HG03565 (cell line): ENCODE measurements around the gene CRYBA2.

Source experiments
- ATAC-seq: cut with Tn5 transposase; IDR thresholded peaks from one replicate; pipeline ENCODE4 v1.9.1; 2021; ENCODE audit warnings: mild to moderate bottlenecking, moderate library complexity; ENCODE audit not compliant: unreplicated experiment

The CRYBA2 gene

GRCh38 chr2:218958276-218958675, 34.9 kb downstream of the CRYBA2 start:
- no peak for ATAC-seq

GRCh38 chr2:218957671-218958070, 35.6 kb downstream of the CRYBA2 start:
- no peak for ATAC-seq

DNA sequence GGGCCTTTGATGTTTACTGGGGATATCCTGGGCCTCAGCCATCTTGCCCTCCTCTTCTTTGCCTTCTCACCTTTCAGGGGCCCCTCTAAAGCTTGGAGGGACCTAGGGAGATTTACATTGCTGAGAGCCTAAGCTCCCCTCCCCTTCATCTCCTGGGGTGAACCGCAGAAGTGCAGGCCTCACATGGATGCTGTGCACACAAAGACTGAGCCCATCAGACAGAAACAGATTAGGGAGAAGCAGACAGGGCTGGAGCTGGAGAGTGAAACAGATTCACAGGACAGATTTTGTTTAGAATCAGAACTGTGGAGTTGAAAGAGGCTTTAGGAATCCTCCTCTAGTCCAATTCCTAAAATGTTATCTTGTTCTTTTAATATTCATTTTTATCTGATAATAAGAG, 37.2 kb downstream of the CRYBA2 start:
- ATAC-seq = no peak

DNA sequence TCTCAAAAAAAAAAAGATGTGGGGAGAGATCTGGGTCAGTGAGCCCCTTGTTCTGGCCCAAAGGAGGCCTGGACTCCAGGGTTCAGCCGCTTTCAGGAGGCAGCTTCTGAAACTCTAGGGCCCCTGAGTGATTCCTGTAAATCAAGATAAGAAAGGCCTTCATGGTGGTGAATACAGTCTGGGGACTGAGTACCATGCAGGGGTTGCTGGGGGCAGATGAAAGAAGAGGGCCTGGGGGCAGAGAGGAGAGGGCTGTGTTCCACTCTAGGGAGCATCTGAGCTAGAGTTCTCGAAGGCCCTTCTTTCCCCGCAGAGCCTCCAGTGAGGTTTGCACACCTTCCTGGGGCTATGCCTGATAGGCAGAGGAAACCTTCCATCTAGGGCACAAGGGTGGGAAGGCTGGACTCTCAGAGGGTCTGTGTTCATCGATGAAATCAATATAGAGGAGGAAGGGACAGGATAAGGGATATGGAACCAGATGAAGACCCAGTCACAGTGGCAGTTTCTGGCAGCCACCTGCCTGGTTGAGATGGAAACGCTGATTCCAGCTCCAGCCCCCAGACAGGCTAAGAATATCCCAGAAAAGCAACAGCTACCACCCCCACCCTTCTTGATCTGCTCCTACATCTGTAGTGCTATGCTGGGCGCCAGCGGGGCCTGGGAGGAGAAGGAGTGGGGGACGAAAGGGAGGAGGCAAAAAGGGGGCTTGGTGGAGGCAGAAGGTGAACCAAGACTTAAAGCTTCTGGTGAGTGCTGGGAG, 38.5 kb downstream of the CRYBA2 start:
- ATAC-seq = no peak

DNA sequence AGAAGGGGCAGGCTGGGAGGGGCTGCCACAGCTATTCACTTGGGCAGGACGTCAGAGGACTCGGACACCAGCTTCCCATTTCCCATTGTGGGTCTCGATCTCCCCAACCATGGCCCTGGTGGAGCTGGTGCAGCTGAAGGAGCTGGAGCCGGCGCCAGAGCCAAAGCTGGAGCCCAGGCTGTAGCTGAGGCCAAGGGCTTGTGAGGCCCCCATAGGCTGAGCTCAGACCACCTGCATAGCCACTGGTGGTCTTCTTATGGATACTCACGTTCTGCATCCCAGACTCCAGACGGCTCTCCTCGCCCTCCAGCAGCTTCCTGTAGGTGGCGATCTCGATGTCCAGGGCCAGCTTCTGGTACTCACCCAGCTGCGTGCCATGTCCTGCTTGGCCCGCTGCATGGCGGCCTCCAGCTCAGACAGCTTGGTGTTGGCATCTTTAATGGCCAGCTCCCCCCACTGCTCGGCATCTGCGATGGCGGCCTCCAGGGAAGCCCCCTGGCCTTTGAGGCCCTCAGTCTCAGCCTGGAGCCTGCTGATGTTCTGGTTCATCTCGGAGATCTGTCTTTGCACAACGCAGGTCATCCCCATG, 39.8 kb downstream of the CRYBA2 start:
- ATAC-seq = no peak

- ATAC-seq = no peak
Observed at GRCh38 chr2:218952160-218952559, 41.1 kb downstream of the CRYBA2 start.

DNA sequence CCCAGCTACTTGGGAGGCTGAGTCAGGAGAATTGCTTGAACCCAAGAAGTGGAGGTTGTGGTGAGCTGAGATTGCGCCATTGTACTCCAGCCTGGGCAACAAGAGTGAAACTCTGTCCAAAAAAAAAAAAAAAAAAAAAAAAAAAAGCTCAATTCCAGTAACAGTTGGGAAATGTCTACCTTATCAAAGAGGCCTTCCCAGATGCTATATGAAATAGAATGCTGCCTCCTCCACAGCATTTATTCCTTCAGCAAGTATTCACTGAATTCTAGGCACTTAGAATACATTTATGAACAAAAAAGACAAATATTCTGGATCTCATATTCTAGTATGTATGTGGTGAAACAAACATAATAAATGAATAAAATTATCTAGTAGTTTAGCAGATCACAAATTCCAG, 46.6 kb downstream of the CRYBA2 start:
- ATAC-seq = no peak

DNA sequence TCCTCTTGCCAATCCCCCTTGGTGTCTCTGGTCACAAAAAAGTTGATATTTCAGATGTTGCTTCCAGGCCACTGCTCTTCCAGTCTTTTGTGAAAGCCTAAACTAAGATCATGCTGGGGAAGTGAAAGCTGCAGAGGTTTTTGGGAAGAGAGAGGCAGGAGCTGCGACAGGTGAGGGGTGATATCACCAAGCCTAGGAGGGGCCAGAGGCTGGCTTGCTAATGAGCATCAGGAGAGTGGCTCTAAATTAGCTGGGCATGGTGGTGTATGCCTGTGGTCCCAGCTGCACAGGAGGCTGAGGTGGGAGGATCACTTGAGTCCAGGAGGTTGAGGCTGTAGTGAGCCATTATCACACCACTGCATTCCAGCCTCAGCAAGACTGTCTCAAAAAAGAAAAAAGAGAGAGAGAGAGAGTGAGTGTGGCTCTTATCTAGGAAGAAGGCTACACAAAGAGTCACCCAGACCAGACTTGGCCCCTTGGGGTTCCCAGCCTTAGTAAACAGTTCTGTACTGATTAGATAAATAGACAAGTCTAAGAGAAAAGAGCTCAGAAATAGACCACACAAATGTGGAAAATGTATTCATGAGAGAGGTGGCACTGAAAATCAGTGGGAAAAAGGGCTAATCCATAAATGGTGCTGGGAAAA, 48.3 kb downstream of the CRYBA2 start:
- ATAC-seq = no peak
